GM23338 (cell line): ENCODE measurements around the gene TECTA. TPM values are rescaled to one million over a fixed set of nuclear protein-coding genes. Genes with fewer than 3 reads are reported as not detected.

Experiments used
- polyA plus RNA-seq: library from polyadenylated mRNA; unstranded; fragments of >200 nt; fragmentation: Nextera tagmentation; extraction: Ambion mirVana; gene quantifications from 2 replicates; pipeline ENCODE4 v1.2.1, GENCODE V29; 2016
- total RNA-seq: library from RNA; depleted of rRNA; stranded (reverse); fragments of >200 nt; shearing (Covaris generic); gene quantifications from 2 replicates; pipeline ENCODE4 v1.2.3, GENCODE V29; 2014; rRNA removed
- TF ChIP-seq, protein P1 (sequence below): fragments of 250-450 bp; sonication (Bioruptor Pico); IDR thresholded peaks from 2 replicates; pipeline ENCODE4 v1.5.0; 2020; ENCODE audit warnings: mild to moderate bottlenecking, moderate library complexity

Gene TECTA
- total and polyA plus RNA-seq, 2 experiments from 2014 or later = 0.34 to 0.69 TPM

DNA sequence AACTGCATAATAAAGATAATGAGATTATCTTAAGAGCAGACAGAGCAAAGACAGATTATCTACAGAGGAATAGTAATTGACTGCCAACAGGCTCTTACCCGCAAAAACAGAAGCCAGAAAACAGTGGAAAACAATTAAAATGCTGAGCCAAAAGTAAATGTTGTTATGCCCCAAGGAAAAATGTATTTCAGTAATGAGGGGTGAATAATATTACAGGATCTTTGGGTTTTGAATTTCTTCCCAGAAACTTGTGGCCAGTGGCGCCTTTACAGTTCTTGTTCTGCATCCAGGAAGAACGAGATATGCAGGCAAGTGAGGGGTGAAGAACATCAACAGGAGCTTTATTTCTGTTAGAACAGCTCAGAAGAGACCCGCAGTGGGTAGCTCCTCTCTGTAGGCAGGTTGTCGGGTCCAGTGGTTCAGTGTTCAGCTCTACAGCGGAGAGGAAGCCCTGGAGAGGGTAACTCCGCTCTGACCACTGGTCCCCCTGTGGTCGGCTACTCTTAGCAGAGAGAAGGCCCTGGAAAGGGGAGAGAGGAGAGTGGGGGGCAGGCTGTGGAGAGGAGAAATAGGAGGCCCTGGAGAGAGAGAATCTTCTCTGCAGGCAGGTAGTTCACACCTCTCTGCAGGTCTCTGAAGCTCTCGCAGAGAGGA, 139.7 kb downstream of the TECTA start (continued):
- TF ChIP-seq, protein P1, sequence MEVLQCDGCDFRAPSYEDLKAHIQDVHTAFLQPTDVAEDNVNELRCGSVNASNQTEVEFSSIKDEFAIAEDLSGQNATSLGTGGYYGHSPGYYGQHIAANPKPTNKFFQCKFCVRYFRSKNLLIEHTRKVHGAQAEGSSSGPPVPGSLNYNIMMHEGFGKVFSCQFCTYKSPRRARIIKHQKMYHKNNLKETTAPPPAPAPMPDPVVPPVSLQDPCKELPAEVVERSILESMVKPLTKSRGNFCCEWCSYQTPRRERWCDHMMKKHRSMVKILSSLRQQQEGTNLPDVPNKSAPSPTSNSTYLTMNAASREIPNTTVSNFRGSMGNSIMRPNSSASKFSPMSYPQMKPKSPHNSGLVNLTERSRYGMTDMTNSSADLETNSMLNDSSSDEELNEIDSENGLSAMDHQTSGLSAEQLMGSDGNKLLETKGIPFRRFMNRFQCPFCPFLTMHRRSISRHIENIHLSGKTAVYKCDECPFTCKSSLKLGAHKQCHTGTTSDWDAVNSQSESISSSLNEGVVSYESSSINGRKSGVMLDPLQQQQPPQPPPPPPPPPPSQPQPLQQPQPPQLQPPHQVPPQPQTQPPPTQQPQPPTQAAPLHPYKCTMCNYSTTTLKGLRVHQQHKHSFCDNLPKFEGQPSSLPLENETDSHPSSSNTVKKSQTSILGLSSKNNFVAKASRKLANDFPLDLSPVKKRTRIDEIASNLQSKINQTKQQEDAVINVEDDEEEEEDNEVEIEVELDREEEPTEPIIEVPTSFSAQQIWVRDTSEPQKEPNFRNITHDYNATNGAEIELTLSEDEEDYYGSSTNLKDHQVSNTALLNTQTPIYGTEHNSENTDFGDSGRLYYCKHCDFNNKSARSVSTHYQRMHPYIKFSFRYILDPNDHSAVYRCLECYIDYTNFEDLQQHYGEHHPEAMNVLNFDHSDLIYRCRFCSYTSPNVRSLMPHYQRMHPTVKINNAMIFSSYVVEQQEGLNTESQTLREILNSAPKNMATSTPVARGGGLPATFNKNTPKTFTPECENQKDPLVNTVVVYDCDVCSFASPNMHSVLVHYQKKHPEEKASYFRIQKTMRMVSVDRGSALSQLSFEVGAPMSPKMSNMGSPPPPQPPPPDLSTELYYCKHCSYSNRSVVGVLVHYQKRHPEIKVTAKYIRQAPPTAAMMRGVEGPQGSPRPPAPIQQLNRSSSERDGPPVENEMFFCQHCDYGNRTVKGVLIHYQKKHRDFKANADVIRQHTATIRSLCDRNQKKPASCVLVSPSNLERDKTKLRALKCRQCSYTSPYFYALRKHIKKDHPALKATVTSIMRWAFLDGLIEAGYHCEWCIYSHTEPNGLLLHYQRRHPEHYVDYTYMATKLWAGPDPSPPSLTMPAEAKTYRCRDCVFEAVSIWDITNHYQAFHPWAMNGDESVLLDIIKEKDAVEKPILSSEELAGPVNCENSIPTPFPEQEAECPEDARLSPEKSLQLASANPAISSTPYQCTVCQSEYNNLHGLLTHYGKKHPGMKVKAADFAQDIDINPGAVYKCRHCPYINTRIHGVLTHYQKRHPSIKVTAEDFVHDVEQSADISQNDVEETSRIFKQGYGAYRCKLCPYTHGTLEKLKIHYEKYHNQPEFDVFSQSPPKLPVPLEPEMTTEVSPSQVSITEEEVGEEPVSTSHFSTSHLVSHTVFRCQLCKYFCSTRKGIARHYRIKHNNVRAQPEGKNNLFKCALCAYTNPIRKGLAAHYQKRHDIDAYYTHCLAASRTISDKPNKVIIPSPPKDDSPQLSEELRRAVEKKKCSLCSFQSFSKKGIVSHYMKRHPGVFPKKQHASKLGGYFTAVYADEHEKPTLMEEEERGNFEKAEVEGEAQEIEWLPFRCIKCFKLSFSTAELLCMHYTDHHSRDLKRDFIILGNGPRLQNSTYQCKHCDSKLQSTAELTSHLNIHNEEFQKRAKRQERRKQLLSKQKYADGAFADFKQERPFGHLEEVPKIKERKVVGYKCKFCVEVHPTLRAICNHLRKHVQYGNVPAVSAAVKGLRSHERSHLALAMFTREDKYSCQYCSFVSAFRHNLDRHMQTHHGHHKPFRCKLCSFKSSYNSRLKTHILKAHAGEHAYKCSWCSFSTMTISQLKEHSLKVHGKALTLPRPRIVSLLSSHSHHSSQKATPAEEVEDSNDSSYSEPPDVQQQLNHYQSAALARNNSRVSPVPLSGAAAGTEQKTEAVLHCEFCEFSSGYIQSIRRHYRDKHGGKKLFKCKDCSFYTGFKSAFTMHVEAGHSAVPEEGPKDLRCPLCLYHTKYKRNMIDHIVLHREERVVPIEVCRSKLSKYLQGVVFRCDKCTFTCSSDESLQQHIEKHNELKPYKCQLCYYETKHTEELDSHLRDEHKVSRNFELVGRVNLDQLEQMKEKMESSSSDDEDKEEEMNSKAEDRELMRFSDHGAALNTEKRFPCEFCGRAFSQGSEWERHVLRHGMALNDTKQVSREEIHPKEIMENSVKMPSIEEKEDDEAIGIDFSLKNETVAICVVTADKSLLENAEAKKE (CRISPR knock-in tag) = no peak

Other genes starting within 250 kb of the TECTA start
- gene TBCEL, start 77.1 kb upstream of the TECTA start, total RNA-seq = 15.6 and 16.2 TPM in 2 replicates
- 4.3 and 5.4 TPM in 2 replicates for gene TBCEL, start 77.1 kb upstream of the TECTA start, polyA plus RNA-seq
- gene SC5D, start 191.5 kb downstream of the TECTA start, total RNA-seq = 118 and 138 TPM in 2 replicates
- gene SC5D, start 191.5 kb downstream of the TECTA start, polyA plus RNA-seq = 66.7 and 79.0 TPM in 2 replicates